ENCODE results near the gene C1QTNF6.

GRCh38 chr22:37141971-37142370, 46.1 kb downstream of the C1QTNF6 start:
- TF ChIP-seq GATA2 (IDR thresholded peaks at IDR 0.05; ENCODE audit: low read depth, low read length), result no peak
- TF ChIP-seq GATA3 (IDR thresholded peaks at IDR 0.05; ENCODE audit: low read depth, low read length), result no peak
